Lower leg skin (tissue), 3 donors: ENCODE results near the gene PRCC.

Source experiments
- POLR2A ChIP-seq, 2 donors: fragments of 450-650 bp; IDR thresholded peaks; one replicate each; pipeline ENCODE4 v1.6.1; 2016 to 2017; ENCODE audit warnings: antibody characterized with exemption in 2 of 2, mild to moderate bottlenecking in 1 of 2, moderate library complexity in 1 of 2
- TF ChIP-seq, protein P1 (sequence below), 3 donors: fragments of 450-650 bp; IDR thresholded peaks; one replicate each; pipeline ENCODE4 v1.5.1; 2016; ENCODE audit warnings: antibody characterized with exemption in 3 of 3, mild to moderate bottlenecking in 3 of 3, moderate library complexity in 2 of 3

DNA sequence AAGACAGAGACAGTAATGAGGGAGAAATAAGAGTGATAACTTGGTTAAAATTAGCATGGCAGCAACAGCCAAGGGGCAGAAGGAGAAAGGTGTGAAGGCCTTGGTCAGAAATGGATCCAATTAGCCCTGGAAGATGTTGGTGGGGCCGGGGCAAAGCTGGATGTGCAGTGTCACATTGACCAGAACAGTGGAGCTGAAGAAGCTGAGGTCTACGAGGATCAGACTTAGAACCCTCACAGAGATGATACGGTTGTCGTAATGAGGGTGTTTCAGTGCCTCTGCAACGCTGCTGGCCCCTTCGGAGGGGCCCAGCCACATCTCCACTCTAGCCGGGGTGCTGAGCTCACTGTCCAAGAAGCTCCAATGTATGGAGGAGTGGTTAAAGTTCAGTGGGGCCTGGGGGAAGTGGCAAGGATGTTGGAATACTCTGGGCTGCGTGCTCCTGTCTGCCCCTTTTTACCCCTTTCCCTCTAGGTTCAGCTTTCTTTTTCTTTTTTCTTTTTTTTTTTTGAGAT lies 35.1 kb downstream of the PRCC start:
- TF ChIP-seq, protein P1, sequence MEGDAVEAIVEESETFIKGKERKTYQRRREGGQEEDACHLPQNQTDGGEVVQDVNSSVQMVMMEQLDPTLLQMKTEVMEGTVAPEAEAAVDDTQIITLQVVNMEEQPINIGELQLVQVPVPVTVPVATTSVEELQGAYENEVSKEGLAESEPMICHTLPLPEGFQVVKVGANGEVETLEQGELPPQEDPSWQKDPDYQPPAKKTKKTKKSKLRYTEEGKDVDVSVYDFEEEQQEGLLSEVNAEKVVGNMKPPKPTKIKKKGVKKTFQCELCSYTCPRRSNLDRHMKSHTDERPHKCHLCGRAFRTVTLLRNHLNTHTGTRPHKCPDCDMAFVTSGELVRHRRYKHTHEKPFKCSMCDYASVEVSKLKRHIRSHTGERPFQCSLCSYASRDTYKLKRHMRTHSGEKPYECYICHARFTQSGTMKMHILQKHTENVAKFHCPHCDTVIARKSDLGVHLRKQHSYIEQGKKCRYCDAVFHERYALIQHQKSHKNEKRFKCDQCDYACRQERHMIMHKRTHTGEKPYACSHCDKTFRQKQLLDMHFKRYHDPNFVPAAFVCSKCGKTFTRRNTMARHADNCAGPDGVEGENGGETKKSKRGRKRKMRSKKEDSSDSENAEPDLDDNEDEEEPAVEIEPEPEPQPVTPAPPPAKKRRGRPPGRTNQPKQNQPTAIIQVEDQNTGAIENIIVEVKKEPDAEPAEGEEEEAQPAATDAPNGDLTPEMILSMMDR (IDR thresholded peaks at IDR 0.05): no peak
- TF ChIP-seq POLR2A (IDR thresholded peaks at IDR 0.05): no peak
